ENCODE results near the gene POLR3B.

Gene POLR3B

DNA sequence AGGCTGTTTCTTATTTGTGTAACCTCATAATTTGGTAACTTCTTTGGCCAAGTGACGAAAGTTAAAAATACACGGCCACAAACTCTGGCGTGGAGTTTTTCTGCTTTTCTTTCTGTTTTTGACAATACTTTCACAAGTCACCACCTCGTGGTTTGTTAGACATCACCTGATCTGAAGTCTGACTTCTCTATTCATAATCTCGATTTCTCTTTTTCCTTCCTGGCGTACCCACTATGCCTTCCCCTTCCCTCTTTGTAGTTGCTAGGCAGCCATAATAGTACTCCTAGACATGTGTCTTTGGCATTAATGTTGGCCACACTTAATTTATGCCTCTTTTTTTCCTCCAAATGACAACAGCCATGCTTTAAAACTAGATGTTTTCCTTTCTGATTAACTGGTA, 97.6 kb downstream of the POLR3B start:
- peak overlapping the region; percentile 59 for H3K27ac ChIP-seq (replicated peaks)
- TF ChIP-seq SPI1 (IDR thresholded peaks at IDR 0.05; ENCODE audit: borderline replicate concordance, low read depth) (0 out of 2 replicates have a peak, but pooled peaks have one; percentile 26), GABPA (IDR thresholded peaks at IDR 0.05; ENCODE audit: low read depth) (peak; percentile 39; the same call in 1 of the 2 replicates)
- TF ChIP-seq, protein P1, sequence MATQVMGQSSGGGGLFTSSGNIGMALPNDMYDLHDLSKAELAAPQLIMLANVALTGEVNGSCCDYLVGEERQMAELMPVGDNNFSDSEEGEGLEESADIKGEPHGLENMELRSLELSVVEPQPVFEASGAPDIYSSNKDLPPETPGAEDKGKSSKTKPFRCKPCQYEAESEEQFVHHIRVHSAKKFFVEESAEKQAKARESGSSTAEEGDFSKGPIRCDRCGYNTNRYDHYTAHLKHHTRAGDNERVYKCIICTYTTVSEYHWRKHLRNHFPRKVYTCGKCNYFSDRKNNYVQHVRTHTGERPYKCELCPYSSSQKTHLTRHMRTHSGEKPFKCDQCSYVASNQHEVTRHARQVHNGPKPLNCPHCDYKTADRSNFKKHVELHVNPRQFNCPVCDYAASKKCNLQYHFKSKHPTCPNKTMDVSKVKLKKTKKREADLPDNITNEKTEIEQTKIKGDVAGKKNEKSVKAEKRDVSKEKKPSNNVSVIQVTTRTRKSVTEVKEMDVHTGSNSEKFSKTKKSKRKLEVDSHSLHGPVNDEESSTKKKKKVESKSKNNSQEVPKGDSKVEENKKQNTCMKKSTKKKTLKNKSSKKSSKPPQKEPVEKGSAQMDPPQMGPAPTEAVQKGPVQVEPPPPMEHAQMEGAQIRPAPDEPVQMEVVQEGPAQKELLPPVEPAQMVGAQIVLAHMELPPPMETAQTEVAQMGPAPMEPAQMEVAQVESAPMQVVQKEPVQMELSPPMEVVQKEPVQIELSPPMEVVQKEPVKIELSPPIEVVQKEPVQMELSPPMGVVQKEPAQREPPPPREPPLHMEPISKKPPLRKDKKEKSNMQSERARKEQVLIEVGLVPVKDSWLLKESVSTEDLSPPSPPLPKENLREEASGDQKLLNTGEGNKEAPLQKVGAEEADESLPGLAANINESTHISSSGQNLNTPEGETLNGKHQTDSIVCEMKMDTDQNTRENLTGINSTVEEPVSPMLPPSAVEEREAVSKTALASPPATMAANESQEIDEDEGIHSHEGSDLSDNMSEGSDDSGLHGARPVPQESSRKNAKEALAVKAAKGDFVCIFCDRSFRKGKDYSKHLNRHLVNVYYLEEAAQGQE (IDR thresholded peaks at IDR 0.05; ENCODE audit: insufficient replicate concordance, low read depth) = no peak
- no peak overlapping the region for H3K4me3 ChIP-seq (replicated peaks; ENCODE audit: insufficient read depth, low read length)
- H3K27me3 ChIP-seq (ENCODE audit: insufficient read depth, poor library complexity, severe bottlenecking) = no peaks in the 10 kb centered on the region
- DNase-seq (ENCODE audit: low read depth in 1 of 2, low spot score in 1 of 2) = peak; percentile 3 to 29

DNA sequence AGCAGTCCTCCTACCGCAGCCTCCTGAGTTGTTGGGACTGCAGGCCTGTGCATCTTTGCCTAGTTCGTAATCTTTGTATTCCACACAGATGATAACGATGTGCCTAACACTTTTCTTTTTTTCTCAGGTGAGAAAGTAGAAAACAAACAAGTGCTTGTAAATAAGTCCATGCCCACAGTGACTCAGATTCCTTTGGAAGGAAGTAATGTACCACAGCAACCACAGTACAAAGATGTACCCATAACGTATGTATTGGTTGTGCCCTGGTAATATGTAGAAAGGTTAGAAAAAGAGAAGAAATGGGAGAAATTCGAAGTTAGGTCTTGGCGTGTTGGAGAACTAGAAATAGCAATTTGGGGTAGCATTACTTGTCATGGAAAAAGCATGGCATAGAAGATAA, 101.6 kb downstream of the POLR3B start:
- Histone ChIP-seq H3K4me3 (replicated peaks; ENCODE audit: insufficient read depth, low read length) (no peak overlapping the region), H3K27me3 (ENCODE audit: insufficient read depth, poor library complexity, severe bottlenecking) (no peaks in the 10 kb centered on the region), H3K27ac (replicated peaks) (no peak overlapping the region)
- DNase-seq (ENCODE audit: low read depth in 1 of 2, low spot score in 1 of 2) = no peak
- TF ChIP-seq, protein P2, sequence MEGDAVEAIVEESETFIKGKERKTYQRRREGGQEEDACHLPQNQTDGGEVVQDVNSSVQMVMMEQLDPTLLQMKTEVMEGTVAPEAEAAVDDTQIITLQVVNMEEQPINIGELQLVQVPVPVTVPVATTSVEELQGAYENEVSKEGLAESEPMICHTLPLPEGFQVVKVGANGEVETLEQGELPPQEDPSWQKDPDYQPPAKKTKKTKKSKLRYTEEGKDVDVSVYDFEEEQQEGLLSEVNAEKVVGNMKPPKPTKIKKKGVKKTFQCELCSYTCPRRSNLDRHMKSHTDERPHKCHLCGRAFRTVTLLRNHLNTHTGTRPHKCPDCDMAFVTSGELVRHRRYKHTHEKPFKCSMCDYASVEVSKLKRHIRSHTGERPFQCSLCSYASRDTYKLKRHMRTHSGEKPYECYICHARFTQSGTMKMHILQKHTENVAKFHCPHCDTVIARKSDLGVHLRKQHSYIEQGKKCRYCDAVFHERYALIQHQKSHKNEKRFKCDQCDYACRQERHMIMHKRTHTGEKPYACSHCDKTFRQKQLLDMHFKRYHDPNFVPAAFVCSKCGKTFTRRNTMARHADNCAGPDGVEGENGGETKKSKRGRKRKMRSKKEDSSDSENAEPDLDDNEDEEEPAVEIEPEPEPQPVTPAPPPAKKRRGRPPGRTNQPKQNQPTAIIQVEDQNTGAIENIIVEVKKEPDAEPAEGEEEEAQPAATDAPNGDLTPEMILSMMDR (IDR thresholded peaks at IDR 0.05; ENCODE audit: insufficient read depth, low read length) = no peak
- TF ChIP-seq POLR2AphosphoS5 (IDR thresholded peaks at IDR 0.05; ENCODE audit: low read depth) (no peak), SPI1 (IDR thresholded peaks at IDR 0.05; ENCODE audit: borderline replicate concordance, low read depth) (no peak), GABPA (IDR thresholded peaks at IDR 0.05; ENCODE audit: low read depth) (no peak)
- TF ChIP-seq, protein P1 (IDR thresholded peaks at IDR 0.05; ENCODE audit: insufficient replicate concordance, low read depth) = no peak

DNA sequence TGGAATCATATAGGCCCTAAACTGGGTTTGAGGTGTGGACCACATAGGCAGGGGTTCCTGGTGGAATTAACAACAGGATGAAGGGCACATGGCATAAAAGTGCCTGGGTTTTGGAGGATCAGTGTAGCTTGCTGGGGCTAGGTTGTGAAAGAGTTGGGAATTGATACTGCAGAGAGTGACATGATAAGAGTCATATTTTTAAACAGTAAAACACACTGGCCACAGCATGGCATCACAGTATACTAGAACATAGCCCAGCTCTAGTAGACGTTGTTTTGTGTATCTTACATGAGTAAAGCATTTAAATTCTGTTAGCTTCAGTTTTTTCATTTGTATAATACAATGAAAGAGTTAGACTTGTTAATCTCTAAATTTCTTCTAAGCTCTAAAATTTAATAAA, 102.0 kb downstream of the POLR3B start:
- DNase-seq (ENCODE audit: low read depth in 1 of 2, low spot score in 1 of 2) = no peak
- Histone ChIP-seq H3K27me3 (ENCODE audit: insufficient read depth, poor library complexity, severe bottlenecking) (no peaks in the 10 kb centered on the region), H3K27ac (replicated peaks) (no peak overlapping the region), H3K4me3 (replicated peaks; ENCODE audit: insufficient read depth, low read length) (no peak overlapping the region)
- TF ChIP-seq POLR2AphosphoS5 (IDR thresholded peaks at IDR 0.05; ENCODE audit: low read depth) = no peak
- TF ChIP-seq SPI1 (IDR thresholded peaks at IDR 0.05; ENCODE audit: borderline replicate concordance, low read depth) = no peak
- TF ChIP-seq, protein P1 (IDR thresholded peaks at IDR 0.05; ENCODE audit: insufficient replicate concordance, low read depth) = no peak
- TF ChIP-seq GABPA (IDR thresholded peaks at IDR 0.05; ENCODE audit: low read depth) = no peak
- TF ChIP-seq, protein P2 (IDR thresholded peaks at IDR 0.05; ENCODE audit: insufficient read depth, low read length) = no peak
